GM18858 (cell line): ENCODE results near the gene NHS.

Source experiments
- ATAC-seq: cut with Tn5 transposase; IDR thresholded peaks from one replicate; pipeline ENCODE4 v1.9.1; 2021; ENCODE audit not compliant: unreplicated experiment

Gene NHS

GRCh38 chrX:17374619-17375366, at the start of gene NHS:
NHS (plus strand) TSS chrX:17375200; CDS start chrX:17375758, 558 bp downstream.
- no peak for ATAC-seq

- no peak for ATAC-seq
Observed at GRCh38 chrX:17328837-17329236, 46.2 kb upstream of the NHS start.

GRCh38 chrX:17336377-17336776, 38.6 kb upstream of the NHS start:
- no peak for ATAC-seq

GRCh38 chrX:17355976-17356375, 19.0 kb upstream of the NHS start:
- ATAC-seq = no peak

GRCh38 chrX:17359500-17359899, 15.5 kb upstream of the NHS start:
- ATAC-seq = no peak

GRCh38 chrX:17361620-17362019, 13.4 kb upstream of the NHS start:
- no peak for ATAC-seq

- no peak for ATAC-seq
Observed at GRCh38 chrX:17368002-17368401, 7.0 kb upstream of the NHS start.

GRCh38 chrX:17369309-17369708, 5.7 kb upstream of the NHS start:
- no peak for ATAC-seq

GRCh38 chrX:17370191-17370590, 4.8 kb upstream of the NHS start:
- no peak for ATAC-seq

GRCh38 chrX:17372052-17372451, 2.9 kb upstream of the NHS start:
- no peak for ATAC-seq

- ATAC-seq = no peak
Observed at GRCh38 chrX:17373337-17373736, 1.7 kb upstream of the NHS start.

GRCh38 chrX:17375367-17375636, 302 bp downstream of the NHS start:
- ATAC-seq = no peak

- no peak for ATAC-seq
Observed at GRCh38 chrX:17375637-17376430, 834 bp downstream of the NHS start.

- no peak for ATAC-seq
Observed at GRCh38 chrX:17376431-17377077, 1.6 kb downstream of the NHS start.

- no peak for ATAC-seq
Observed at GRCh38 chrX:17377091-17377717, 2.2 kb downstream of the NHS start.

GRCh38 chrX:17377795-17378194, 2.8 kb downstream of the NHS start:
- no peak for ATAC-seq

- no peak for ATAC-seq
Observed at GRCh38 chrX:17380221-17380620, 5.2 kb downstream of the NHS start.

- no peak for ATAC-seq
Observed at GRCh38 chrX:17390419-17390850, 15.4 kb downstream of the NHS start.

- ATAC-seq = no peak
Observed at GRCh38 chrX:17395154-17395553, 20.2 kb downstream of the NHS start.

GRCh38 chrX:17397074-17397473, 22.1 kb downstream of the NHS start:
- ATAC-seq = no peak

- no peak for ATAC-seq
Observed at GRCh38 chrX:17403189-17403691, 28.2 kb downstream of the NHS start.
